Fibroblast of skin of left quadriceps (primary cell): ENCODE measurements around the gene TTC5.
"Not testable (repeated sequence)": the region's sequence is repeated elsewhere in the genome, so short reads cannot be mapped to it uniquely, and the experiment has no call there.

Source experiments
- DNase-seq, 2 experiments: peaks; one replicate each; pipeline ENCODE4 v3.0.0-alpha.2; 2013; ENCODE audit warnings: low read depth in 2 of 2

The TTC5 gene, protein sequence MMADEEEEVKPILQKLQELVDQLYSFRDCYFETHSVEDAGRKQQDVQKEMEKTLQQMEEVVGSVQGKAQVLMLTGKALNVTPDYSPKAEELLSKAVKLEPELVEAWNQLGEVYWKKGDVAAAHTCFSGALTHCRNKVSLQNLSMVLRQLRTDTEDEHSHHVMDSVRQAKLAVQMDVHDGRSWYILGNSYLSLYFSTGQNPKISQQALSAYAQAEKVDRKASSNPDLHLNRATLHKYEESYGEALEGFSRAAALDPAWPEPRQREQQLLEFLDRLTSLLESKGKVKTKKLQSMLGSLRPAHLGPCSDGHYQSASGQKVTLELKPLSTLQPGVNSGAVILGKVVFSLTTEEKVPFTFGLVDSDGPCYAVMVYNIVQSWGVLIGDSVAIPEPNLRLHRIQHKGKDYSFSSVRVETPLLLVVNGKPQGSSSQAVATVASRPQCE

DNA sequence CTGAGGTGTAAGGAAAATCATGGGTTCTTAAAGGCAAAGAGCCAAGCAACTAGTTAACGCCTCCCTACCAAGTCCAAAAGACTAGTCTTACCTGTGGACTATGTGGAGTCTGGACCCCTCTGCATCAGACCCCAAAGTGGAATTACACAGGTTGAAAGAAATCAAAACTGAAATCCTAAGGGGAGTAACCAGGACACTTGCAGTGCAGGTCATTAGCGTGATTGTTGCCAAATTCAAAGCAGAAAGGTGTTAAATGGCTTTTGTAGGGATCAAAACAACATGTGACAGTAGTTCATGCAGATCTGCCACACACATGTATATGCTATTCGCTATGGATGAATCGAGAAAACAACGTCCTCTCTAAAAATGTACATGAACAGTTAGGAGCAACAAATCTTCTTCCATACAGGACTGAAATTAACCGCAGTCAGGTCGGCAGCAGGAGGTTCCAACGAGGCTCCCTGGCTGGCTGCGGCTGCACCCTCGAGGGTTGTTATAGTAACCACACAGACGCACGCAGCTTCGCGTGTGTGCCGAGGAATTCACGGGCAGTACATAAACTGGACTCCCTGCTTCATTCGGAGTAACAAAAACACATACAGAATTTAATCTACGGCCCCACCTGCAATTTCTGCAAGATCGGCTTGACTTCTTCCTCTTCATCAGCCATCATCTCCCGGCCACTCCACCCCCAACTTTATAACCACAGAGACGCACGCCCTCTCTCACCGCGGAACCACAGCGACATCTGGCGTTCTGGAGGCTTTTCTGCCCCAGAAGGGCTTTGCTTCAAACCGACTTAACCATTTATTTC is at the start of gene TTC5:
TSS of gene TTC5 (minus strand) at position 687 of the 814 bp plus-strand sequence. CDS start at position 673, 14 bp downstream.
- DNase-seq, result peak; percentile 74 to 75

DNA sequence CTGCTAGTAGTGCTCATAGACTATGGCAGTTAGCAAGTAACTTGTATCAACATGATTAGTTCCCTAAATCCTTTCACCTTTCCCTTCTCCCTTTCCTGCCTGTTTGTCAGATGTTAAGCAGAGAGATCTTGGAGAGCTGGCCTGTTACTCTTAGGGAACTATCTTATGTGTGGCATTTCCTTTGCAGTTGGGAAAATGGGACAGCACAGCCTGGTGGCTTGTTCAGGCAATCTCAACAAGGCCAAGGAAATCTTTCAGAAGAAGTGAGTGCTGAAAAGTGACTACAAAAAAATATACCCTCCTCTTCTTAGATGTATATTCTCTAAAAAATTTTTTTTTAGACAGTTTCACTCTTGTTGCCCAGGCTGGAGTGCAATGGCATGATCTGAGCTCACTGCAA is 45.1 kb upstream of the TTC5 start:
- DNase-seq, result no peak

DNA sequence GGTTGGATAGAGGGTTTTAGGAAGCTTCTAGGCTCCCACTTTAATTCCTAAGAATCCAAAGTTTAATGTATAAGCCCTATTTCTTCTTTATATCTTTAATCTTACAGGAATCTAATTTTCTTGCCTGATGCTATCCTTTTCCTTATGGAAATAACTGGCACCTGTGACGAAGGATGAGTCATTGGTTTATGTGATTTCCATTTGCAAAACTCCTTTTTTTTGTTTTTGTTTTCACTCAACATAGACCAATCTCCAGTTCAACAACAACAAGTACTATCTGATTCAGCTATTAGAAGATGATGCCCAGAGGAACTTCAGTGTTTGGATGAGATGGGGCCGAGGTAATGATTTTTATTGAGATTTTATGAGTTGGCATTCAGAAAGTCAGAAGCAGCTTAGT is 44.5 kb upstream of the TTC5 start:
- no peak for DNase-seq

DNA sequence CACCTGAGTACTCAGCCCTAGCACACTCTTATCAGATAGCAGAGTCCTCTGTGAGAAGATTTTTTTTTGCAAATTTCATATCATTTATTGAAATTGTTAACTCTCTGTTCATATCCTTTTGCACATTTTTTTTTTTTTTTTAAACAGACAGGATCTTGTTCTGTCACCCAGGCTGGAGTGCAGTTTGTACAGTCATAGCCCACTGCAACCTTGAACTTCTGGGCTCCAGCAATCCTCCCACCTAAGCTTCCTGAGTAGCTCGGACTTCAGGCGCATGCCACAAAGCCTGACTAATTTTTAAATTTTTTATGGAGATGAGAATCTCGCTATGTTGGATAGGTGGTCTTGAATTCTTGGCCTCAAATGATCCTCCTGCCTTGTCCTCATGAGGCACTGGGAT is 42.0 kb upstream of the TTC5 start:
- DNase-seq, result no peak

DNA sequence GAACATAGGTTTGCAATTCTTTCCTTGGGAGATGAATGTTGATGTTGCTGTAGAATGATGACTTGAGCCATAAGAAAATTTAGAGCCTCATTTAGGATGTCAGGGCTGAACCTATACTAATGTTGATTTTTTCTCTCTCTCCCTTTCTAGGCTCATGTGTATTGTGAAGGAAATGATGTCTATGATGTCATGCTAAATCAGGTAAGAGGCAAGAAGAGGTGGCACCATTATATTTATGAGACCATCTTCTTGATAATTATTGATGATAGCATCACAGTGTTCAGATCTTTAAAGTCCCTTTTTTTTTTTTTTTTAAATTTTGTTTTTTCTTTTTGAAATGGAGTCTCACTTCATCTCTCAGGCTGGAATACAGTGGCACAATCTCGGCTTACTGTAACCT is 41.0 kb upstream of the TTC5 start:
- DNase-seq, result no peak

DNA sequence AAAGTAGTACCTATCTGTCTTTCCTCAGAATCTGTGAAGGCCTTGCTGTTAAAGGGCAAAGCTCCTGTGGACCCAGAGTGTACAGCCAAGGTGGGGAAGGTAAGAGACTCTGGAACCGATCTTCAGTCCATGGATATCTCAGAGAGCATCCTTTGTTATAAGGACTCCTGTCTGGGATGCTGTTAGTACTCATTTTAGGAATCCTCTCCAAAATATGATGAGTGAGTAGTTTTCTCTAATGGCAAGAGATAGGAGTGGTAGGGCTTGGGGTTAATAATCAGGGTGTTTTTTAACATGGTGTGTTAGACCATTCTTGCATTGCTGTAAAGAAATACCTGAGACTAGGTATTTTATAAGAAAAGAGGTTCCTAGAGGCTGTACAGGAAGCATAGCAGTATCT is 39.6 kb upstream of the TTC5 start:
- no peak for DNase-seq

DNA sequence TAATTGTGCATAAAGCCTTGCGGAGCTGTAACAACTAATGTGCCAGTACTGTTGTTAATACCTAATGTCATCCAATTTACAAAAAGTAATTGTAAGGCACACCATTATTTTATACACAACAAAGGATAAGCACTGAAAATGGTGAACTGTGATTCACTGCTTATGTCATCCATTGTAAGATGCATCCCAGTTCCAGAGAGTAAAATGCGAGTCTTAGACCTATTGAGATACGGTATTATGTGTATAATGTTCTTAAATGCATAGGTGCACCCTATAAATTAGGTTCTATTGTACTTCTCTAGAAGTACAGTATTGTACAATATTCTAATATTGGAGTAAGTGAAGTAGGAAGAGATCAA is 38.1 kb upstream of the TTC5 start:
- DNase-seq, result peak in 1 of 2 experiments; percentile 4

DNA sequence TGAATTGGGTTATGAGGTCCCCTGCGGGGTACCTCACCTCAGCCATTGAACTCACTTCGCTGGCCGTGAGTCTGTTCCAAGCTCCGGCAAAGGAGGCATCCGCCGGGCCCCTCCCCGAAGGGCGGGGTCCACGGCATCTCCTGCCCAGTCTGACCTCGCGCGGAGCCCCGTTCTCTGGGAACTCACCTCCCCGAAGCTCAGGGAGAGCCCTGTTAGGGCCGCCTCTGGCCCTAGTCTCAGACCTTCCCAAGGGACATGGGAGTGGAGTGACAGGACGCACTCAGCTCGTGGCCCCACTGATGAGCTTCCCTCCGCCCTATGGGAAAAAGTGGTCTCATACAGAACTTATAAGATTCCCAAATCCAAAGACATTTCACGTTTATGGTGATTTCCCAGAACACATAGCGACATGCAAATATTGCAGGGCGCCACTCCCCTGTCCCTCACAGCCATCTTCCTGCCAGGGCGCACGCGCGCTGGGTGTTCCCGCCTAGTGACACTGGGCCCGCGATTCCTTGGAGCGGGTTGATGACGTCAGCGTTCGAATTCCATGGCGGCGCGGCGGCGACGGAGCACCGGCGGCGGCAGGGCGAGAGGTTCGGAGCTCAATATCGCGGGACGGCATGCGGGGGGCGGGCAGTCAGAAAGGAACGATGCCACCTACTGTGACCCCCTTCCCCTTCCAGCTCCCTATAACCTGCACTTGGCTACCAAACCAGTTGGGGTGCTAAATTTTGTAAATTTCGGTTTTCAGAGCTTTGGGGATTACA is 37.5 kb upstream of the TTC5 start, which contains the start of gene PARP2:
TSS of gene PARP2 (plus strand) at position 544 of the 770 bp plus-strand sequence. CDS start at position 551, 7 bp downstream.
- DNase-seq, result peak; percentile 100

DNA sequence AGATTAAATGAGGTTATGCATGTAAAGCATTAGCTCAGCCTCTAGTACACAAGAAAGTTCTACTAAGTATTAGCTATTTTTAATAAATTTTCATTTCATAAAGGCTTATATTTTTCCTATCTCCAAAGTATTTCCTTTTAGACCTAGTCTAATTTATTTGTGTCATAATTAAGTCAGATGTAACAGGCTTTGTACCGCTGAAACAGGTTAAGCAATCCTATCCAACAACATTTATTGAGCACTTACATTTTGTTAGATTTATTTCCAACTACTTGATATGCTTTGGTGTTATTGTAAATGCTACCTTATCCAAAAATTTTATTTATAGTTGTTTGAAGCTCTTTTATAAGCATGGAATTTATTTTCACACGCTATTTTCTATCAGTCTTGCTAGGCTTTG is 35.9 kb upstream of the TTC5 start:
- no peak for DNase-seq

DNA sequence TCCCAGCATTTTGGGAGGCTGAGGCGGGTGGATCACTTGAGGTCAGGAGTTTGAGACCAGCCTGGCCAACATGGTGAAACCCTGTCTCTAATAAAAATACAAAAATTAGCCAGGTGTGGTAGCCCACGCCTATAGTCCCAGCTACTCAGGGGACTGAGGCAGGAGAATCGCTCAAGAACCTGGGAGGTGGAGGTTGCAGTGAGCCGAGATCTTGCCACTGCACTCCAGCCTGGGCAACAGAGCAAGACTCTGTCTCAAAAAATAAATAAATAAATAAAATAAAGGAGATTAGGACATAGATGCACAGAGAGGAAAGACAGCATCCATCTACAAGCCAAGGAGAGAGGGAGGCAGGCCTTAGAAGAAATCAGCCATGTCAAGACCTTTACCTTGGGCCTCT is 35.3 kb upstream of the TTC5 start:
- not testable (repeated sequence) for DNase-seq

DNA sequence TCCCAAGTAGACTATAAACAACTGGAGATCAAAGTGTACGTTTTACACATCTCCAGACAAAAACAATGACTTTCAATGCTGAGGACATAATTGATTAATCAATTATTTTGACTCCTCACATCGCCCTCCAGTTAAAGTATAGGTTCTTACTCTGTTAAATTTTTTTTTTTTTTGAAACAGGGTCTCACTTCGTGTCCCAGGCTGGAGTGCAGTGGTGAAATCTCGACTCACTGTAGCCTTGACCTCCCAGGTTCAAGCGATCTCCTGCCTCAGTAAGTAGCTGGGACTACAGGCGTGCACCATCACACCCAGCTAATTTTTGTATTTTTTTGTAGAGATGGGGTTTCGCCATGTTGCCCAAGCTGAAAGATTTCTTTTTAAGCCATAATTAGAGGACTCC is 28.3 kb upstream of the TTC5 start:
- no peak for DNase-seq

DNA sequence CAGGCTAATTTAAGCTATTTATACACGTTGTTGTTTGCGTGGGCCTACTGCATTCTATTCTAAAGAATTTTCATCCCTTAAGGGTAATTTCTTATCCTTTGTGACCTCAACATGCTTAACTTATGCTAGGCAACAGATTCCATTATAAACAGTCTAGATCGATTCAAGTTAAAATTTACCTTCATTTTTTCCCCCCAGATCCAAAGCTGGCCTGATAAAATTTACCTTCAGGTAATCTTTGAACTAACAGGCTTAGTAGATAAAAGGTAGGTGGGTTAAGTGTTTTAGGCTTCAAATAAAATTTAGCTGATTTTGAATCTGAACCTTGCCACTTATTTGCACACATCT is 27.7 kb upstream of the TTC5 start:
- no peak for DNase-seq

DNA sequence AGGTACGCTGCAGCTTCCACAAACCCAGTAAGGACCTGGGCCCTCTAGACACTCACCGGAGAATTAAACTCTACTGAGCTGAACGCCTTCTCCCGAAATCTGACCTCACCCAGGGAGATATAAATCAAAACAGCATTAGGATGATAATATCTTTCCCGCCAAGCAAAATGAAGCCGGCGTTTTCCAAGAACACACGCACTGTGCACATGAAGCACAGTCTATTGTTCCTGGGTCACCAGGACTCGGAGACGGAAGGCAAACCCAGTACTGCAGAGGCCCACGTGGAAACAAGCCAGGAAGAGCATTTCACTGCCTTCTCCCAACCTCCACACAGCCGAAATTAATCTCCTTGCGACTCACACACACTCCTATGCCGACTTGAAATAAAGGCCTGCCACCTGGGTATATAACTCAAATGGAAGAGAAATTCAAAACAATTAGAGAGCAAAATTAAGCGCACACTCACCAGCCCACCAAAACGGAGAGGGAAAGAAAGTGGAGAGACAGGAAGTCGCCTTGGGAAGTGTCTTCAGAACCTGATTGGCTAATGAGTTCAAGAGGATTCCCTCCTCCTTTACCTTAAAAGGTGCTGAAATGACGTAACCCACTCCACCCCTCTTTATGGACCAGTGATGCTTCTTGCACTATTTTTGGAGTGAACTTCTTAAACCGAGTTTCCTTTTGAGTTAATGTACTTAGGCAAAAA is 27.2 kb upstream of the TTC5 start, which contains the start of gene CCNB1IP1:
TSS of gene CCNB1IP1 (minus strand) at position 492 of the 706 bp plus-strand sequence. CDS start 16,756 bp downstream, outside the sequence.
- DNase-seq, result peak; percentile 72 to 74

DNA sequence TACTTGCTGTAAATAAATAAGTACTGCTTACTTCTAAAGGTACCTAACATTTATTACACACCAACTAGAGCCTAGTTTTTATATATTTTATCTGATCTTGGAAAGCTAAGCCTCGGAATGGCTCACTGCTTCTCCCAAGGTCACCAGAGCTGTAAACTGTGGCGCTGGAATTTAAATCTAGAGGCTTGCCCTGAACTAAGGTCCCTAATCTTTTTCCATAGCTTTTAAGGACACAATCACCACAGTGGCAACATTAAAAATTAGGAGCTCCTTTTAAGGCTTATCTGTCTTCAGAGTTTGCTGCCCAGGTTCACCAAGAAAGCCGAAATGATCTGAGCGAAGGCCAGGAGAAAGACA is 26.7 kb upstream of the TTC5 start:
- DNase-seq, result no peak

DNA sequence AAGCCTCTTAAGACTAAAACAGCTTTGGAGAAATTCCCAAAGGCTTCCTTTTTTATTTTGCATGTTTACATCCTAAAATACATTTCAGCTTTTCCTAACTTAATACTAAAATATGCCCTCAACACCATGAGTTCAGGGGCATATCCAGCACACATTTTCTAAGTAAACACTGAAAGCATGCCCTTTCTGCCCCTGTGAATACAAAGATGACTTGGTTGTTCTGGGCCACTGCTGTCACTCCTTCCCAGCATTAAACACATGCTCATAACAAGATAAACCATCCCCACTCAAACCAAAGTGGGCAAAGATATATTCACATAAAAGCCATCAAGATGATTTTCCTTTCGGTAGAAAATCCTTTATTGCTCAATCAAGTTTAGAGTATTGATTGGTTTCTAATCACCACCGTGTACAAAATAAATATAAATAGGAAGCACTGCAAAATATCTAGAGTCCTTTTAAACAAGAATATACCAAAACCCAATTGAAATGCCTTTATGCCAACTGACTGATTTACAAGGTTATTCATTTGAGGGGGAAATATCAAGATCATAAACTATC is 25.4 kb upstream of the TTC5 start:
- no peak for DNase-seq

DNA sequence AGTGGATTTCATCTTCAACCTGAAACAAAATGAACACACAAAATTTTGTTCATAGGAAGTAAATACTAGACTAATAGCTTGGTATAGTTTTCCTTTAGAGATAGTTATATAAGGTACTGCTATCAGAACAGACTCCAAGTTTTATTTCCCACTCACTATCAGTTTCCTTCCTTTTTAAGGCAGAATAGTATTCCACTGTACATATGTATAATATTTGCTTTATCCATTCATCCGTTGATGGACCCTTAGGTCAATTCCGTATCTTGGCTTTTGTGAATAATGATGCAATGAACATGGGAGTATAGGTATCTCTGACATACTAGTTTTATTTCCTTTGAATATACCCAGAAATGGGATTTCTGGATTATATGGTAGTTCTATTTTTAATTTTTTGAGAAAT is 23.6 kb upstream of the TTC5 start:
- no peak for DNase-seq

DNA sequence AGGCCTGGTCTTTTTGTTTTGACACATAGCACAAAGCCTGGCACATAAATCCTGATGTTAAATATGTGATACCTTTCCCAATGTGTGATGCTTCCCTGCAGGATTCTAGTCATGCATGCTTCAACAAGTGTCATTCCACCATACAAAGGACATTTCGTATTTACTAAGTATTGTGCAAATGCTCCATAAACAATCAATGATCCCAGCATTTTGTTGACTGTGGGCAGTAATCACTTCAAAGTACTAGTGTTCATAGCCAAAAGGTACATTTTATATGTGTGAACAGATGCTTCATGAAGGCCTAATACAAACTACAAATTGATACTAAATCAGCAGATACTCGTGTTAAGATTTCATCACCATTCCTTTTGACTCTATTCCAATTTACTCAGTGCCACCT is 23.0 kb upstream of the TTC5 start:
- DNase-seq, result no peak

DNA sequence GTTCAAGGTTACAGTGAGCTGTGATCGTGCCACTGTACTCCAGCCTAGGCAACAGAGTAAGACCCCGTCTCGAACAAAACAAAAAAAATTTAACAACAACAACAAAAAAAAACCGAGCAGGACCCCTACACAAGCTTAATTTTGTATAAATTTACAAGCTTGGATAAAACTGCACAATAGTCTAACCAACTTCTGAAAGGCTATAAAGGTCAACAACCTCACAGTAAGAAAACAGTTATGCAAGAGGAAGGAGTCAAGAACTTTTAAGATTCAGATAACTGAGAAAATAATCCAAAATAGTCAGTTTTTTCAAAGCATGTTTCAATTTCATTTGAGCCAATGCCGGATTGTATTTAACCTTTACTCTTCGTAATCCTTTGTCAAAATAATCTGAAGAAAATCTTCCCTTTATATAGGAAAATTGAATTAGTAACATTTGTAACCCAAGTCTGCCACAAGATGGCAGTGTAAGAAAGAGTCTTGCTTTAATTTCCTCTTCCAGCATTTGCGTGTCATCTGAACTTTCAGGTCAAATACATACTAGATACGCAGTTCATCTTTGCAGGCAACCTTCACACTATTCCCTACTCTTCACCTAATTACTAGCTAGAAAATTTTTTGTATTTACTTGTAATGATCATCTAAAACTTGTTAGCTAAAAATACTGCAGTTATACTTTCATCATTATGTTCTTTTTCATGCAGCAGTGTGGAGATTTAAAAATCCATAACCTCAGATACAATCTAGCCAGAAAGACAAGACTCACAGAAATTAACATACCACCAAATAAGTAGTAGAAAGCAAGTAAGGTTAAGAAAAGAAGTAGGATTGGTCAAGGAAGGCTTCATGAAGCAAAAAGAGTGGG is 21.5 kb upstream of the TTC5 start:
- DNase-seq, result peak; percentile 39 to 46

DNA sequence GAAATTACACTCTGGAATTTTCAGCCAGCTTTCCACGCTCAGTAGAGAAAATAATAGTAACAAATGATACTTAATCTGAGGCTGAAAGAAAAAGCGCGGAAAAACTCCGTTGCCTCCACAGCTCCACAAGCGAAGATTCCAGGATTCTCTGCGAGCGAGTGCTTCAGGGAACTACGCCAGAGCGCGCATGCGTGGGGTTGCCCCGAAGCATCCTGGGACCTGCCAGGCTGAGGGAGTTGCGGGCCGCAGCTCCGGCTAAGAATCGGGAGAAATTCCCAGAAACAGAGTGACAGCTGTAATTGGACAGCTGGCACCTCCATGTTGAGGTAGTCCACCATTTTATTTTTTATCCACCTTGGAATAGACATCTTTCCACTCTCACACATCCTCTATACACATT is 12.0 kb upstream of the TTC5 start:
- no peak for DNase-seq

DNA sequence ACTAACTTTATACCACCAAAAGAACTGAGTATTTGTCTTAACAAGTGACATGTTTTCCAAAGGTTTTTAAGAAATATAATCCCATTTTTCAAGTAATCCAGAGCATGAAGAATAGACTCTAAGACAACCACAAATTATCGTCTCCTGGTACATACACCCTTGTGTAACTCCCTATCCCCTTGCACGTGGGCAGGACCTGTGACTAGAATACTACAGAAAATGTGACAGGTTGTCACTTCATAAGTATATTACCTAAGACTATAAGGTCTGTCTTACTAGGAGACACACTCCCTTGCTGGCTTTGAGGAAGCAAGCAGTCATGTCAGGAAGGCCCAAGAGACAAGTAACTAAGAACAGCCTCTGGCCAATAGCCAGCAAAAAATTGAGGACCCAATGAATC is 8.3 kb upstream of the TTC5 start:
- DNase-seq, result no peak
